H9 (cell line): ENCODE measurements around the gene MGAT4B. TPM values are rescaled to one million over a fixed set of nuclear protein-coding genes. Genes with fewer than 3 reads are reported as not detected.
A peak's percentile ranks its signal among the peaks of the same experiment; 100 is the strongest.

Experiments
- DNase-seq: peaks from one replicate; pipeline ENCODE4 v3.0.0-alpha.2; 2017
- H2AFZ ChIP-seq: one replicate; pipeline ENCODE4 v1.6.1; 2013; ENCODE audit warnings: mild to moderate bottlenecking, low read length, control low read depth, moderate library complexity
- H2AK5ac ChIP-seq: 2 replicates; pipeline ENCODE4 v1.6.1; 2013; ENCODE audit warnings: low read length, control low read depth, mixed read lengths; ENCODE audit not compliant: insufficient read length
- H2BK120ac ChIP-seq: one replicate; pipeline ENCODE4 v1.6.1; 2013; ENCODE audit warnings: low read depth, mild to moderate bottlenecking, low read length, control low read depth, inconsistent platforms; ENCODE audit not compliant: poor library complexity, severe bottlenecking
- H2BK12ac ChIP-seq: 2 replicates; pipeline ENCODE4 v1.6.1; 2013; ENCODE audit warnings: low read length, control low read depth, mixed read lengths, low read depth; ENCODE audit not compliant: insufficient read length
- H2BK15ac ChIP-seq: 2 replicates; pipeline ENCODE4 v1.6.1; 2013; ENCODE audit warnings: low read depth, low read length, control low read depth
- H2BK20ac ChIP-seq: one replicate; pipeline ENCODE4 v1.6.1; 2013; ENCODE audit warnings: low read depth, mild to moderate bottlenecking, low read length, control low read depth, inconsistent platforms; ENCODE audit not compliant: poor library complexity, severe bottlenecking
- H2BK5ac ChIP-seq: 2 replicates; pipeline ENCODE4 v1.6.1; 2013; ENCODE audit warnings: low read length, control low read depth, mixed read lengths; ENCODE audit not compliant: insufficient read length
- H3K14ac ChIP-seq: 2 replicates; pipeline ENCODE4 v1.6.1; 2013; ENCODE audit warnings: low read length, control low read depth; ENCODE audit not compliant: insufficient read depth
- H3K18ac ChIP-seq: 2 replicates; pipeline ENCODE4 v1.6.1; 2013; ENCODE audit warnings: low read depth, mild to moderate bottlenecking, mixed read lengths, low read length, control low read depth; ENCODE audit not compliant: insufficient read length
- H3K23ac ChIP-seq: 2 replicates; pipeline ENCODE4 v1.6.1; 2013; ENCODE audit warnings: low read length, control low read depth, mixed read lengths, low read depth; ENCODE audit not compliant: insufficient read length
- H3K23me2 ChIP-seq: 2 replicates; pipeline ENCODE4 v1.6.1; 2013; ENCODE audit warnings: low read depth, mild to moderate bottlenecking, mixed read lengths, low read length, control low read depth; ENCODE audit not compliant: insufficient read length, poor library complexity, severe bottlenecking
- H3K27ac ChIP-seq: 2 replicates; pipeline ENCODE4 v1.5.1; 2013; ENCODE audit warnings: low read length, control low read depth, mixed read lengths, low read depth; ENCODE audit not compliant: insufficient read length
- H3K27me3 ChIP-seq: 2 replicates; pipeline ENCODE4 v1.6.1; 2013; ENCODE audit warnings: low read length, control low read depth, inconsistent platforms; ENCODE audit not compliant: insufficient read depth
- H3K4ac ChIP-seq: 2 replicates; pipeline ENCODE4 v1.6.1; 2013; ENCODE audit warnings: low read depth, mild to moderate bottlenecking, control low read depth, inconsistent platforms, low read length, moderate library complexity
- H3K4me1 ChIP-seq: 2 replicates; pipeline ENCODE4 v1.6.1; 2013; ENCODE audit warnings: low read length, control low read depth, inconsistent platforms; ENCODE audit not compliant: insufficient read depth
- H3K4me2 ChIP-seq: 2 replicates; pipeline ENCODE4 v1.6.1; 2013; ENCODE audit warnings: low read length, control low read depth, mixed read lengths; ENCODE audit not compliant: insufficient read length, insufficient read depth
- H3K56ac ChIP-seq: 2 replicates; pipeline ENCODE4 v1.6.1; 2013; ENCODE audit warnings: low read depth, mild to moderate bottlenecking, mixed read lengths, low read length, control low read depth; ENCODE audit not compliant: insufficient read length
- H3K79me1 ChIP-seq: 2 replicates; pipeline ENCODE4 v1.6.1; 2013; ENCODE audit warnings: low read depth, mild to moderate bottlenecking, moderate library complexity, low read length, control low read depth, inconsistent platforms; ENCODE audit not compliant: insufficient read depth, poor library complexity, severe bottlenecking
- H3K79me2 ChIP-seq: 2 replicates; pipeline ENCODE4 v1.6.1; 2013; ENCODE audit warnings: low read length, control low read depth, inconsistent platforms; ENCODE audit not compliant: insufficient read depth
- H3K9ac ChIP-seq: 2 replicates; pipeline ENCODE4 v1.6.1; 2013; ENCODE audit warnings: low read length, control low read depth, mixed read lengths; ENCODE audit not compliant: insufficient read length; ENCODE audit errors: extremely low read depth
- H3K9me3 ChIP-seq: one replicate; pipeline ENCODE4 v1.6.1; 2013; ENCODE audit warnings: low read depth, low read length, inconsistent platforms; ENCODE audit not compliant: control insufficient read depth
- H3T11ph ChIP-seq: one replicate; pipeline ENCODE4 v1.6.1; 2013; ENCODE audit warnings: mild to moderate bottlenecking, low read length, control low read depth, inconsistent platforms
- H4K20me1 ChIP-seq: one replicate; pipeline ENCODE4 v1.6.1; 2013; ENCODE audit not compliant: control insufficient read depth, insufficient read length, insufficient read depth
- H4K5ac ChIP-seq: 2 replicates; pipeline ENCODE4 v1.6.1; 2013; ENCODE audit warnings: low read depth, mild to moderate bottlenecking, mixed read lengths, low read length, control low read depth; ENCODE audit not compliant: insufficient read length
- H4K8ac ChIP-seq: replicated peaks from 2 replicates; pipeline ENCODE4 v1.6.1; 2013; ENCODE audit warnings: low read length, control low read depth, mixed read lengths, low read depth; ENCODE audit not compliant: insufficient read length
- H4K91ac ChIP-seq: 2 replicates; pipeline ENCODE4 v1.6.1; 2013; ENCODE audit warnings: low read depth, mild to moderate bottlenecking, moderate library complexity, mixed read lengths, low read length, control low read depth; ENCODE audit not compliant: insufficient read length
- H3K27ac Mint-ChIP-seq, 3 experiments: 2 replicates in 2 of 3; 3 replicates in 1 of 3; pipeline ENCODE4 v1.8.0; 2020 to 2021; ENCODE audit warnings: mixed read lengths in 3 of 3, mild to moderate bottlenecking in 1 of 3, moderate library complexity in 1 of 3
- H3K27me3 Mint-ChIP-seq: 2 replicates; pipeline ENCODE4 v1.8.0; 2021; ENCODE audit warnings: low read depth, mild to moderate bottlenecking, moderate library complexity, mixed read lengths
- H3K36me3 Mint-ChIP-seq, 3 experiments: 2 replicates in 2 of 3; 3 replicates in 1 of 3; pipeline ENCODE4 v1.8.0; 2020 to 2021; ENCODE audit warnings: low read depth in 3 of 3, mixed read lengths in 3 of 3; ENCODE audit not compliant: insufficient read depth in 1 of 3
- H3K4me1 Mint-ChIP-seq, 2 experiments: 2 replicates each; pipeline ENCODE4 v1.8.0; 2020; ENCODE audit warnings: mixed read lengths in 2 of 2
- H3K4me3 Mint-ChIP-seq, 2 experiments: 2 replicates in 1 of 2; 3 replicates in 1 of 2; pipeline ENCODE4 v1.8.0; 2020 to 2021; ENCODE audit warnings: mild to moderate bottlenecking in 2 of 2, mixed read lengths in 2 of 2, moderate library complexity in 1 of 2
- H3K9me3 Mint-ChIP-seq, 2 experiments: 2 replicates in 1 of 2; 3 replicates in 1 of 2; pipeline ENCODE4 v1.8.0; 2020; ENCODE audit warnings: mild to moderate bottlenecking in 2 of 2, mixed read lengths in 2 of 2, moderate library complexity in 1 of 2
- WGBS: extraction: QIAGEN DNeasy Blood & Tissue Kit; methylation state at CpG from one replicate; pipeline ENCODE4 v1.1.7; 2013; ENCODE audit warnings: missing lambda C conversion rate, low lambda C conversion rate, mixed read lengths; ENCODE audit not compliant: insufficient read length; ENCODE audit errors: extremely low coverage; 5-methylcytosine and 5-hydroxymethylcytosine counted together
- total RNA-seq: library from RNA; stranded (reverse); gene quantifications from 2 replicates; pipeline ENCODE4 v1.2.1, GENCODE V29; 2021
- TF ChIP-seq, protein P1 (sequence below): fragments of 200-600 bp; sonication (generic); conservative IDR thresholded peaks from 3 replicates; pipeline ENCODE4 v1.8.0; 2021; ENCODE audit warnings: antibody characterized with exemption, mild to moderate bottlenecking

The MGAT4B gene
- total RNA-seq, 1 experiment from 2014 or later = 147 TPM

DNA sequence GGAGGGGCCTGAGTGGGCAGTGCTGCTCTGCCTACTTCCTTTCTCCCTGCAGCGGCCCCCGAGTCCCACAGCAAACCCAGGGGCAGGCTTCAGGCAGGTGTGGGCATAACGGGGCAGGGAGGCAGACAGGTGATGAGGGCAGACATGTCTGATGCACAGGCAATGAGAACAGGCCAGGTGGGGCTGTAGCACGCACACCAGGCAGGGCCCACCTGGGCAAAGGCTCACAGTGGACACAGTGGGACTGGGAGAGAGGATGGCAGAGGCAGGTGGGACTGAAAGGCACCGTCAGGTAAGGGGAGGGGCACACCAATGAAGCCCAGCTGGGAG is 7.1 kb downstream of the MGAT4B start:
- Histone ChIP-seq H4K20me1 (no peaks in the 10 kb centered on the region), H2BK12ac (no peak overlapping the region), H4K8ac (no peak overlapping the region), H3K23ac (no peak overlapping the region), H3K79me1 (peaks cover 1% of the 10 kb centered on the region), H2BK20ac (no peak overlapping the region), H2AK5ac (no peak overlapping the region), H3K23me2 (peaks cover 3% of the 10 kb centered on the region), H4K91ac (no peak overlapping the region), H3K4ac (no peak overlapping the region), H3K9ac (no peak overlapping the region), H2AFZ (no peak overlapping the region), H2BK120ac (no peak overlapping the region), H3K18ac (no peak overlapping the region), H4K5ac (no peak overlapping the region), H3K56ac (no peak overlapping the region), H3K4me1 (no peaks in the 10 kb centered on the region), H3K14ac (no peak overlapping the region), H3K27ac (no peak overlapping the region), H2BK15ac (no peak overlapping the region), H3K27me3 (no peaks in the 10 kb centered on the region), H3T11ph (no peak overlapping the region), H3K9me3 (no peaks in the 10 kb centered on the region), H3K79me2 (no peaks in the 10 kb centered on the region; the same call in 1 of the 2 replicates), H3K4me2 (no peak overlapping the region), H2BK5ac (no peak overlapping the region)
- WGBS = no CpG with 5 or more reads among the region's 5 CpGs
- peak overlapping the region in 1 of 3 experiments; percentile 52; a peak in 1 of 7 replicates for H3K27ac Mint-ChIP-seq
- H3K4me1 Mint-ChIP-seq = peaks cover 30 to 35% of the 10 kb centered on the region in 2 experiments
- DNase-seq = no peak
- no peaks in the 10 kb centered on the region for H3K9me3 Mint-ChIP-seq
- peak overlapping the region in 1 of 2 experiments; percentile 26; a peak in 1 of 5 replicates for H3K4me3 Mint-ChIP-seq
- peaks cover 4% of the 10 kb centered on the region for H3K27me3 Mint-ChIP-seq
- H3K36me3 Mint-ChIP-seq = peaks cover 21 to 42% (median 35%) of the 10 kb centered on the region in 3 experiments; a peak in 6 of 7 replicates
- TF ChIP-seq, protein P1, sequence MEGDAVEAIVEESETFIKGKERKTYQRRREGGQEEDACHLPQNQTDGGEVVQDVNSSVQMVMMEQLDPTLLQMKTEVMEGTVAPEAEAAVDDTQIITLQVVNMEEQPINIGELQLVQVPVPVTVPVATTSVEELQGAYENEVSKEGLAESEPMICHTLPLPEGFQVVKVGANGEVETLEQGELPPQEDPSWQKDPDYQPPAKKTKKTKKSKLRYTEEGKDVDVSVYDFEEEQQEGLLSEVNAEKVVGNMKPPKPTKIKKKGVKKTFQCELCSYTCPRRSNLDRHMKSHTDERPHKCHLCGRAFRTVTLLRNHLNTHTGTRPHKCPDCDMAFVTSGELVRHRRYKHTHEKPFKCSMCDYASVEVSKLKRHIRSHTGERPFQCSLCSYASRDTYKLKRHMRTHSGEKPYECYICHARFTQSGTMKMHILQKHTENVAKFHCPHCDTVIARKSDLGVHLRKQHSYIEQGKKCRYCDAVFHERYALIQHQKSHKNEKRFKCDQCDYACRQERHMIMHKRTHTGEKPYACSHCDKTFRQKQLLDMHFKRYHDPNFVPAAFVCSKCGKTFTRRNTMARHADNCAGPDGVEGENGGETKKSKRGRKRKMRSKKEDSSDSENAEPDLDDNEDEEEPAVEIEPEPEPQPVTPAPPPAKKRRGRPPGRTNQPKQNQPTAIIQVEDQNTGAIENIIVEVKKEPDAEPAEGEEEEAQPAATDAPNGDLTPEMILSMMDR = no peak
